HG03135 (cell line): ENCODE measurements around the gene SSR4.
"Not testable (repeated sequence)": the region's sequence is repeated elsewhere in the genome, so short reads cannot be mapped to it uniquely, and the experiment has no call there.

Source experiments
- ATAC-seq: cut with Tn5 transposase; IDR thresholded peaks from one replicate; pipeline ENCODE4 v1.9.1; 2021; ENCODE audit warnings: mild to moderate bottlenecking, moderate library complexity; ENCODE audit not compliant: unreplicated experiment

The SSR4 gene

GRCh38 chrX:153803211-153804099 lies 9.0 kb downstream of the SSR4 start:
- ATAC-seq, result no peak

GRCh38 chrX:153804100-153804595 lies 9.7 kb downstream of the SSR4 start:
- ATAC-seq, result no peak

- ATAC-seq, result no peak
Observed at GRCh38 chrX:153804621-153805020, 10.2 kb downstream of the SSR4 start.

GRCh38 chrX:153805436-153805835 lies 11.0 kb downstream of the SSR4 start:
- no peak for ATAC-seq

GRCh38 chrX:153806999-153807575 lies 12.6 kb downstream of the SSR4 start:
- ATAC-seq, result no peak

- no peak for ATAC-seq
Observed at GRCh38 chrX:153807976-153808375, 13.5 kb downstream of the SSR4 start.

GRCh38 chrX:153812220-153812619 lies 17.8 kb downstream of the SSR4 start:
- no peak for ATAC-seq

- no peak for ATAC-seq
Observed at GRCh38 chrX:153813161-153813560, 18.7 kb downstream of the SSR4 start.

GRCh38 chrX:153814591-153815315 lies 20.3 kb downstream of the SSR4 start:
- no peak for ATAC-seq

GRCh38 chrX:153816831-153817690 lies 22.6 kb downstream of the SSR4 start:
- ATAC-seq, result no peak

GRCh38 chrX:153818064-153818463 lies 23.6 kb downstream of the SSR4 start:
- ATAC-seq, result not testable (repeated sequence)

GRCh38 chrX:153818571-153819383 lies 24.3 kb downstream of the SSR4 start:
- no peak for ATAC-seq

- no peak for ATAC-seq
Observed at GRCh38 chrX:153819384-153820040, 25.0 kb downstream of the SSR4 start.

GRCh38 chrX:153820601-153821000 lies 26.1 kb downstream of the SSR4 start:
- no peak for ATAC-seq

GRCh38 chrX:153821066-153821465 lies 26.6 kb downstream of the SSR4 start:
- ATAC-seq, result no peak

- ATAC-seq, result no peak
Observed at GRCh38 chrX:153824348-153824747, 29.9 kb downstream of the SSR4 start.

GRCh38 chrX:153825042-153825441 lies 30.6 kb downstream of the SSR4 start:
- no peak for ATAC-seq

GRCh38 chrX:153827016-153827415 lies 32.5 kb downstream of the SSR4 start:
- ATAC-seq, result no peak

GRCh38 chrX:153827903-153828302 lies 33.4 kb downstream of the SSR4 start:
- no peak for ATAC-seq
